GM12878 (cell line): ENCODE data around the gene CLCA2.

Experiments
- FOS ChIP-seq: IDR thresholded peaks from 3 replicates; pipeline ENCODE4 v1.6.1; 2011; ENCODE audit warnings: borderline replicate concordance; ENCODE audit not compliant: insufficient read length; ENCODE audit errors: extremely low read depth
- JUND ChIP-seq: IDR thresholded peaks from 2 replicates; pipeline ENCODE4 v1.6.1; 2012; ENCODE audit warnings: low read depth, mild to moderate bottlenecking, low read length, improper control_type of control experiment, moderate library complexity
- POLR2A ChIP-seq: IDR thresholded peaks from 2 replicates; pipeline ENCODE4 v1.6.1; 2011; ENCODE audit warnings: low read depth, mild to moderate bottlenecking, low read length
- POLR2AphosphoS5 ChIP-seq: IDR thresholded peaks from 2 replicates; pipeline ENCODE4 v1.6.1; 2011; ENCODE audit warnings: mild to moderate bottlenecking, low read length, inconsistent platforms
- RAD21 ChIP-seq: IDR thresholded peaks from 2 replicates; pipeline ENCODE4 v1.6.1; 2011; ENCODE audit warnings: mild to moderate bottlenecking, low read depth, low read length, moderate library complexity; ENCODE audit not compliant: insufficient read depth
- RELA ChIP-seq: fragments of 450-650 bp; IDR thresholded peaks from 2 replicates; pipeline ENCODE4 v1.8.0; 2014; ENCODE audit warnings: borderline replicate concordance; ENCODE audit not compliant: partially characterized antibody
- RUNX3 ChIP-seq: IDR thresholded peaks from 2 replicates; pipeline ENCODE4 v1.6.1; 2012; ENCODE audit warnings: low read length, inconsistent platforms
- SMAD1 ChIP-seq: fragments of 450-650 bp; IDR thresholded peaks from 2 replicates; pipeline ENCODE4 v1.6.1; 2018; ENCODE audit warnings: mild to moderate bottlenecking, low read depth; ENCODE audit not compliant: partially characterized antibody
- TCF7 ChIP-seq: IDR thresholded peaks from 2 replicates; pipeline ENCODE4 v1.6.1; 2014; ENCODE audit warnings: antibody characterized with exemption, borderline replicate concordance
- TF ChIP-seq, protein P1 (sequence below): fragments of 450-650 bp; IDR thresholded peaks from 2 replicates; pipeline ENCODE4 v1.6.1; 2017; ENCODE audit warnings: mild to moderate bottlenecking
- TF ChIP-seq, protein P2 (sequence below), 3 experiments: IDR thresholded peaks in 2 of 3; conservative IDR thresholded peaks in 1 of 3; 2 replicates each; pipeline ENCODE4 v1.5.1; 2011; ENCODE audit warnings: low read depth in 3 of 3, low read length in 3 of 3, mild to moderate bottlenecking in 3 of 3, control low read depth in 2 of 3, moderate library complexity in 2 of 3, inconsistent platforms in 1 of 3, mixed read lengths in 1 of 3; ENCODE audit not compliant: control insufficient read depth in 2 of 3, insufficient read depth in 1 of 3; ENCODE audit errors: extremely low read depth in 1 of 3

DNA sequence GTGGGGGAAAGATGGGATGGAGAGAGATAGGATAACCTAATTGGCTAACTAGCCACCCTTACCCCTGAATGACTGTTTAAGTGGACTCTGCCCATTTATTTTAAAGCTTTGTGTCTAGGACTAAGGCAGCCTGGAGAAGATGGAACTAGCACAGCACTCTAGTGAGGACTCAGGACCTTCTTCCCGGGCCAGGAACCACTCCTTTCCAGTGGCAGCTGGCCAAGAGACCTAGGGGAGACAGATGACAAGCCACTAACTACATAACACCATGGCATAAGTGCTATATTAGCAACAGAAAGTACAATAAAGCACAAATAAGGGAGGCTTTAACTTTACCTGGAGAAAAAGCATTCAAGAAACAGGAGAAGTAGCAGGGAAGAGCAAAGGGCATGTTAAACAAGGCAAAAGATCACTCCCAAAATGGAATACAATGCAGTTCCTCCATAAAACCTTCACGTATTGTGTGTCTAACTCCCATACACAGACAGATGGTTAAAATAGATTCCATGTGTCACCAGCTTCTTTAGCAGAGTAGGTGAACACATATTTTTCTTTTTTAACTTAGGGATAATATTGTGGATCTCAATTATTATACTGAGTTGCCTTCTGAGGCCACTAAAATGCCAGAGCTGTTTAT, 65.4 kb downstream of the CLCA2 start:
- TF ChIP-seq RAD21 (no peak), POLR2AphosphoS5 (no peak), SMAD1 (no peak), RUNX3 (no peak), JUND (no peak), TCF7 (no peak), POLR2A (no peak), FOS (no peak), RELA (no peak)
- TF ChIP-seq, protein P1, sequence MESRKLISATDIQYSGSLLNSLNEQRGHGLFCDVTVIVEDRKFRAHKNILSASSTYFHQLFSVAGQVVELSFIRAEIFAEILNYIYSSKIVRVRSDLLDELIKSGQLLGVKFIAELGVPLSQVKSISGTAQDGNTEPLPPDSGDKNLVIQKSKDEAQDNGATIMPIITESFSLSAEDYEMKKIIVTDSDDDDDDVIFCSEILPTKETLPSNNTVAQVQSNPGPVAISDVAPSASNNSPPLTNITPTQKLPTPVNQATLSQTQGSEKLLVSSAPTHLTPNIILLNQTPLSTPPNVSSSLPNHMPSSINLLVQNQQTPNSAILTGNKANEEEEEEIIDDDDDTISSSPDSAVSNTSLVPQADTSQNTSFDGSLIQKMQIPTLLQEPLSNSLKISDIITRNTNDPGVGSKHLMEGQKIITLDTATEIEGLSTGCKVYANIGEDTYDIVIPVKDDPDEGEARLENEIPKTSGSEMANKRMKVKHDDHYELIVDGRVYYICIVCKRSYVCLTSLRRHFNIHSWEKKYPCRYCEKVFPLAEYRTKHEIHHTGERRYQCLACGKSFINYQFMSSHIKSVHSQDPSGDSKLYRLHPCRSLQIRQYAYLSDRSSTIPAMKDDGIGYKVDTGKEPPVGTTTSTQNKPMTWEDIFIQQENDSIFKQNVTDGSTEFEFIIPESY: no peak
- TF ChIP-seq, protein P2, sequence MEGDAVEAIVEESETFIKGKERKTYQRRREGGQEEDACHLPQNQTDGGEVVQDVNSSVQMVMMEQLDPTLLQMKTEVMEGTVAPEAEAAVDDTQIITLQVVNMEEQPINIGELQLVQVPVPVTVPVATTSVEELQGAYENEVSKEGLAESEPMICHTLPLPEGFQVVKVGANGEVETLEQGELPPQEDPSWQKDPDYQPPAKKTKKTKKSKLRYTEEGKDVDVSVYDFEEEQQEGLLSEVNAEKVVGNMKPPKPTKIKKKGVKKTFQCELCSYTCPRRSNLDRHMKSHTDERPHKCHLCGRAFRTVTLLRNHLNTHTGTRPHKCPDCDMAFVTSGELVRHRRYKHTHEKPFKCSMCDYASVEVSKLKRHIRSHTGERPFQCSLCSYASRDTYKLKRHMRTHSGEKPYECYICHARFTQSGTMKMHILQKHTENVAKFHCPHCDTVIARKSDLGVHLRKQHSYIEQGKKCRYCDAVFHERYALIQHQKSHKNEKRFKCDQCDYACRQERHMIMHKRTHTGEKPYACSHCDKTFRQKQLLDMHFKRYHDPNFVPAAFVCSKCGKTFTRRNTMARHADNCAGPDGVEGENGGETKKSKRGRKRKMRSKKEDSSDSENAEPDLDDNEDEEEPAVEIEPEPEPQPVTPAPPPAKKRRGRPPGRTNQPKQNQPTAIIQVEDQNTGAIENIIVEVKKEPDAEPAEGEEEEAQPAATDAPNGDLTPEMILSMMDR (IDR thresholded peaks at IDR 0.05 in 2 of 3, conservative IDR thresholded peaks at IDR 0.05 in 1 of 3; ENCODE audit: control insufficient read depth in 2 of 3, extremely low read depth in 1 of 3, insufficient read depth in 1 of 3, low read depth in 3 of 3, low read length in 3 of 3): no peak
